ENCODE measurements around the gene RTL1. TPM values are rescaled to one million over a fixed set of nuclear protein-coding genes. Genes with fewer than 3 reads are reported as not detected.

The RTL1 gene
- total RNA-seq, 1 experiment from 2014 or later: not detected

DNA sequence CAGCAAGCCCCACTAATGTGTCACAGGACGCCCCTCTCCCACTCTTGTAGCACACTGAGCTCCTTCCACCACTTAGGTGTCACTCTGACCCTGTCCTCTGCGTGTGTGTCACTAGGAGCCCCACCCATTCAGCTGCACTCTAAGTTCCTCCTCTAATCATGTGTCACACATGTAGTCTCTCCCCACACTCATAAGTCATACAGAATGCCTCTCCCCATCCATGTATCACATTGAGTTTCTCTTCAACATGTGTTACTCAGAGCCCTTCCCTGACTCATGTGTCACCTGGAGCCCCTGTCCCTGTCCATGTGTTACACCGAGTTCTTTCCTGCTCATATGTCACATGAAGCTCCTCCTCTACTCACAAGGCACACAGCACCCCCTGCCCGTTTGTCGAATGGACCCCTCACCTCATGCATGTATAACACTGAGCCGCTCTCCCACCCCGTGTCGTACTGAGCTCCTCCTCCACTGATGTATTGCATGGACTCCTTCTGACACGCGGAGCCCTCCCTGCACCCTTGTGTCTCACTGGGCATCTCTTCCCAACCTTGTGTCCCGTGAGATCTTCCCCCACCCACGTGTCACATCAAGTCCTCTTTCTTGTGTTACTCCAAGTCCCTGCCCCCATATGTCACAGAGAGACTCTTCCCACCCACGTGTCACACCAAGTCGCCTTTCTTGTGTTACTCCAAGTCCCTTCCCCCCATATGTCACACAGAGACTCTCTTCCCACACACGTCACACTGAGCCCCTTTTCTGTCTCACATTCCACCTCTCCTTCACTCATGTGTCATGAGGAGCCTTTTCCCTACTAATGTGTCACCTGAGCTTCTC lies 31.0 kb downstream of the RTL1 start:
- no peaks in the 10 kb centered on the region for H3K9me3 ChIP-seq (replicated peaks)
- no peaks in the 10 kb centered on the region for H3K4me1 ChIP-seq (replicated peaks)
- no peak for DNase-seq (ENCODE audit: low read depth in 1 of 2, low spot score in 2 of 2)
- no peak overlapping the region for H3K4me3 ChIP-seq
- no peaks in the 10 kb centered on the region for H3K27me3 ChIP-seq (replicated peaks)
- no peak overlapping the region for H3K27ac ChIP-seq
- peaks cover 13% of the 10 kb centered on the region for H3K36me3 ChIP-seq

DNA sequence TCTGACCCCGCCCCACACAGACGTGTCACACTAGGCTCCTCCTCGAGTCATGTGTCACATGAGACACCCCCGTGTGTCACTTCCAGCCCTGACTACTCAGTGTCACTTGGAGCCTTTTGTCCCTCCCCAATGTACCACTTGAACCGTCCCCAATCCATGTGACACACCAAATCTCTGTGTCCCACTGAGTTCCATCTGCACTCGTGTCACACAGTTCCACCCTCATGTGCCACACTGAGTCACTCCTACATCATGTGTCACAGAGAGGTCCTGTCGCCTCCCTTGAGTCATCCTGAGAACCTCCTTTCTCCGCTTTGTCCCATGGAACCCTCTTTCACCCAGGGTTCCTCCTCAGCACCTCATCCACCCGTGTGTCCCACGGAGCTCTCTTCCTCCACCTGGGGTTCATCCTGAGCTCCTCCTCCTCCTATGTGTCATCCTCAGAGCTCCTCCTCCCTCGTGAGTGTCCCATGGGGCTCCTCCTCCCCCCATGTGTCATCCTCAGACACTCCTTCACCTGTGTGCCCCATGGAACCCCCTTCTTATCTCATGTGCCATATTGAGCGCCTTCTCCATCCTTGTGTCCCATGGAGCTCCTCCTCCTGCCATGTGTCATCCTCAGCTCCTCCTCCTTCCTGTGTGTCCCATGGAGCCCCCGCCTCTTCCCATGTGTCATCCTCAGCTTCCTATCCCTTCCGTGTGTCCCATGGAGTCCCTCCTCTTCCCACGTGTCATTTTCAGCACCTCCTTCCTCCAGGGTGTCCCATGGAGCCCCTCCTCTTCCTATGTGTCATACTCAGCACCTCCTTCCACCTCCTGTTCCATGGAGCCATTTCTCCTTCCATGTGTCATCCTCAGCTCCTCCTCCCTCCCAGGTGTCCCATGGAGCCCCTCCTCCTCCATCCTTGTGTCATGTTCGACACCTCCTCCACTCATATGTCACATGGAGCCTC lies 32.0 kb downstream of the RTL1 start:
- Histone ChIP-seq H3K27ac (no peak overlapping the region), H3K27me3 (replicated peaks) (no peaks in the 10 kb centered on the region), H3K36me3 (peaks cover 13% of the 10 kb centered on the region), H3K9me3 (replicated peaks) (no peaks in the 10 kb centered on the region), H3K4me1 (replicated peaks) (no peaks in the 10 kb centered on the region), H3K4me3 (no peak overlapping the region)
- peak in 1 of 2 experiments; percentile 28 for DNase-seq (ENCODE audit: low read depth in 1 of 2, low spot score in 2 of 2)

DNA sequence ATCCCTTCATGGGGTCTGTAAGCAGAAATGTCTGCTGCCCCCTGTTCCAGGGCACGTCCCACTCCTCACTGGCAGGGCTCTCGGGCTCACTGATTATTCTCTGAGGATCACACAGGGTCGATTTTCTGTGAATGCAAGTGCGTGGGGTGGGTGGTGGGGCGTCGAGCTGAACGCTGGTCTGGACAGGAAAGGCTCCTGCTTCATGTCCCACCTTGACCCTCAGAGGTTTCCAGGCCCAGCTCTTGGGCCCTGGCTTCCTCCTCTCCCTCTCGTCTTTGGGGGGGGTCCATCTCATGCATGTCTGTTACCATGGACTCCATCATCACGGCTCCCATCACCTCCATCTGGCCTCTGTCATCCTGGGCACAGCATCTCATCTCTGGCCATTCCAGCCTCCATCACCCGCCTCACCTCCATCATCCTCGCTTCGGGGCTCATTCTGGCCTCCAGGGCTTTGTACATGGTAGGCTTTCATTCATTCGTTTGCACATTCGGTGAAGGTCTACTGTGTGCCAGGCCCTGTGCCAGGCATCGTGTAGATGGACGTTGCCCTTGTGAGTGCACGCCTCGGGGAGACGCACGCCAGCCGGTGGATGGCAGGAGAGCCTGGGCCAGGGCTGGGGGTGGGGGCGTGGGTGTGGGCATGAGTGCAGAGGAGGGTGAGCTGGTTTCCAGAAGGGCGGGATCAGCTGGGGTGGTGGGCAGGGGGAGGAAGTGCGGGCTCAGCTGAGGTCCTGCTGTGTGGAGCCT lies 34.7 kb downstream of the RTL1 start:
- Histone ChIP-seq H3K9me3 (replicated peaks) (no peaks in the 10 kb centered on the region), H3K27me3 (replicated peaks) (no peaks in the 10 kb centered on the region), H3K4me1 (replicated peaks) (no peaks in the 10 kb centered on the region), H3K36me3 (peaks cover 17% of the 10 kb centered on the region), H3K4me3 (no peak overlapping the region), H3K27ac (no peak overlapping the region)
- no peak for DNase-seq (ENCODE audit: low read depth in 1 of 2, low spot score in 2 of 2)

DNA sequence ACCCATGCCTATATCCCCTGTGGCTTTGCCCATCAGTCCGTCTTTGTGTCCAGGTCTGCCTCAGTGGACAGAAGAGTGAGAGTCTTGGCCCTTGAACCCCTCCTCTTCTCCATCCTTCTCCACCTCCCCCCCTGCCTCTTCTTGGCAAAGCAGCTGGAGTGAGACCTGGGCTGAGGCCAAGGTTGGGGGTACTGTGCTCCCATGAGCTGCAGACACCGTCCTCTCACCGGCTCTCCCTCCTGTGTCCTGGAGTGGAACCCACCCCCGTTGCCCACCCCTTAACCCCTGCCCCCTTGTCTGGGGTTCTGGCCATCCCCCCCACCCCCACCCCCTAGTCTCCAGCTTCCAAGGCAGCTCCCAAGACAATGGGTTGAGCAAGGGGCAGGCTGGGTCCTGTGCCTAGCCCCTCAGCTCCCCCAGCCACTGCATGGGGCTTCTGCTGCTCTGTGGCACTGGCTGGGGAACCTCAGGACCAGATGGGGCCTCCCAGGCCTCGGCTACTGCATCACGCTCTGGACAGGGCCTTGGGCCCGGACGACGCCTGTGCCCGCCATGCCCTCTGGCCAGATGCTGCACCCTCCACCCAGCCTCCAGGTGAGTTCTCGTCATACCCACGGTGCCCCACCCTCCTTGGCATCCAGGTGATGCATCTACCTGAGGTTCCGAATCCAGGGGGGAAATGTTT lies 35.7 kb downstream of the RTL1 start:
- no peaks in the 10 kb centered on the region for H3K9me3 ChIP-seq (replicated peaks)
- no peaks in the 10 kb centered on the region for H3K27me3 ChIP-seq (replicated peaks)
- peaks cover 18% of the 10 kb centered on the region for H3K36me3 ChIP-seq
- no peak overlapping the region for H3K27ac ChIP-seq
- no peak for DNase-seq (ENCODE audit: low read depth in 1 of 2, low spot score in 2 of 2)
- H3K4me3 ChIP-seq: no peak overlapping the region
- H3K4me1 ChIP-seq (replicated peaks): no peaks in the 10 kb centered on the region

DNA sequence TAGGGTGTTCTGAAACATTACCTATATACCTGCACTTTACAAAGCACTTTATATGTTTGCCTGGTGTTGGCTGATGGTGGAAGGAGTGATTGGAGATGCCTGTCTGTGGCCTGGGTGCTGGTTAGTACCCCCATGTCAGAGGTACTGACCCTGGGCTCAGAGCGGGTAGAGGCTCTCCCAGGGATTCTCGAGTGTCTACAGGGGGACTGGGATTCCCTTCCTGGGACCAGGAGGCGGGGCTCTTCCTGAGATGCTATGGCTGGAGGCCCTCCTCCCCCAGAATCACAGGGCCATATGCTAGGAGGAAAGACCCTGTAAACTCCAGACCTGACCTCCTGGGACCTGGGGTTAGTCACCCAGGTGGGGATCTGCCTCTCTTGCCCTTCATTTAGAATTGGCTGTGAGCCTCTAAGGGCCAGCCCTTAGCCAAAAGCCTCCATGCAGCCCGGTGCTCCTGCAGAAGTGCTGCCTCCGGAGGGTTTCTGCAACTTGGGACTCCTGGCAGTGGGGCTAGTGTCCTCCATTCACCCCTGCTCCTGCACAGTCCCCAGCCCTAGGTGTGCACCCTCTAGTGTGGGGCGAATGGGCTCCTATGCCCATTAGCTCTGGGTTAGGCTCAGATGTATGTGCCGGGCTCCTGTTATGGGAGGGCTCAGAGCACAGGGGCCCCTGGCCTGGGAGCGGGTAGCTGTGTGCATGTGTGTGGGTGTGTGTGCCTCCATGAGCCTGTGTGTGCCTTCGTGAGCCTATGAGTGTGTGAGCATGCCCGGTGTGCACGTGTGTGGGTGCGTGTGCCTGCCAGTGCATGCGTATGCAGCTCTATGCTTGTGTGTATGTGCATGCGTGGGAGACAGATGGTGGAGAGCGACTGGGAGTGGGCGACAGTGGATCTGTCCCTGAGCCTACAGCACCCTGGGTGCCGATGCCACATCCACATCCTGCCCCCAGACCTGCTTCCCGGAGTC lies 36.6 kb downstream of the RTL1 start:
- no peak for DNase-seq (ENCODE audit: low read depth in 1 of 2, low spot score in 2 of 2)
- H3K27me3 ChIP-seq (replicated peaks): no peaks in the 10 kb centered on the region
- H3K36me3 ChIP-seq: peaks cover 26% of the 10 kb centered on the region
- no peak overlapping the region for H3K4me3 ChIP-seq
- no peak overlapping the region for H3K27ac ChIP-seq
- H3K9me3 ChIP-seq (replicated peaks): no peaks in the 10 kb centered on the region
- H3K4me1 ChIP-seq (replicated peaks): no peaks in the 10 kb centered on the region

GRCh38 chr14:100865682-100866591 lies 37.6 kb downstream of the RTL1 start:
- no peaks in the 10 kb centered on the region for H3K9me3 ChIP-seq (replicated peaks)
- H3K36me3 ChIP-seq: peaks cover 28% of the 10 kb centered on the region
- no peak overlapping the region for H3K4me3 ChIP-seq
- no peaks in the 10 kb centered on the region for H3K27me3 ChIP-seq (replicated peaks)
- DNase-seq (ENCODE audit: low read depth in 1 of 2, low spot score in 2 of 2): no peak
- H3K4me1 ChIP-seq (replicated peaks): no peaks in the 10 kb centered on the region
- no peak overlapping the region for H3K27ac ChIP-seq

DNA sequence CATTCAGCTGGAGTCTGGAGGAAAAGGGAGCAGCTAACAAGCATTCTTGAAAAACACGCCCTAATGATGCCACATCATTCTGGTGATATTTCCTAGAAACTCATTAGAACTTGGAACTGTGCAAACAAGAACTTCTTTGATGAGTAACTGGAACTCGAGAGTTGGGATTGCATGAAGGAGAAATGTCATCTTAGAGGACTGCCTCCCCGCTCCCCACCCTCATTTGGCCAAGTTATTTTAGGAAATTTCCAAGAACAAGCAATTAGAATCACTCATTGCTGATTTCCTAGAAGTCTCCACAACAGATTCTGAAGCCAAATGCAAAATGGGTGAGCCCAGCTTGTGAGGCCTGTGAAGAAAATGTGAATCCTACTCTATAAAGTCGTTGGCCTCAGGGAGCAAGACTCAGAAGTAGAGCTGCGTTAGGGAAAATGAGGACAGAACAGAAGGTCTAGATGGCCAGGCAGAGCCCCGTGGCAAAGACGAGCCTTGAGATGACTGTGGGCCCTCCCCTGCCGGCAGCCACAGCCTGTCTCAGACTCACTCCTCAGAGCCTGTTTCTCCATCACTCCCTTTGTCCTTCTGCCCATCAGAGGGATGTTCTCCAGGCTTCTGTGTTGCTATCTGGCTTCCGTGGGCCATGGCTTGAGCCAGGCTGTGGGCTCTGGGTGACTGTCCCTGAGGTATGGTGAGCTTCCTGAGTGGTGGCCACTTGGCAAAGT lies 38.4 kb downstream of the RTL1 start:
- no peak for DNase-seq (ENCODE audit: low read depth in 1 of 2, low spot score in 2 of 2)
- Histone ChIP-seq H3K27me3 (replicated peaks) (no peaks in the 10 kb centered on the region), H3K27ac (no peak overlapping the region), H3K9me3 (replicated peaks) (no peaks in the 10 kb centered on the region), H3K36me3 (peaks cover 31% of the 10 kb centered on the region), H3K4me1 (replicated peaks) (no peaks in the 10 kb centered on the region), H3K4me3 (no peak overlapping the region)

DNA sequence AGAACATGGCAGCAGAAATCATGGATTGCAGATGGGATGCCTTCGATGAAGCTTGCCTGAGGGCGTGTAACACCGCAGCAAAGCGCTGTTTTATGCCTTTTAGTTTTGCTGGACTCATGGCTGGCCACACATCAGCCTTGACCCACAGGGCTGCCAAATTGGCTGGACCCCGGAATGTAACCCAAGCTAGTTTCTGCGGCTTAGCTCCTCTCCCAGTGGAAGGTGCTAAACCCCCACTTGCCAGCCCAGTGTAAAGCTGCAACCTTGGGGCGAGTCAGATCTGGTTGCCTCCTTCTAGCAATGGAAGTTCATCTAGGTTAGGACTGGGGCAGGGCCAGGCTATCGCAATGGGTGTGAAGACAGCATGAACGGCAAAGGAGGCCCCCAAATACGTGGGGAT lies 39.3 kb downstream of the RTL1 start:
- Histone ChIP-seq H3K36me3 (peaks cover 31% of the 10 kb centered on the region), H3K27ac (no peak overlapping the region), H3K27me3 (replicated peaks) (no peaks in the 10 kb centered on the region), H3K9me3 (replicated peaks) (no peaks in the 10 kb centered on the region), H3K4me1 (replicated peaks) (no peaks in the 10 kb centered on the region), H3K4me3 (no peak overlapping the region)
- DNase-seq (ENCODE audit: low read depth in 1 of 2, low spot score in 2 of 2): no peak

DNA sequence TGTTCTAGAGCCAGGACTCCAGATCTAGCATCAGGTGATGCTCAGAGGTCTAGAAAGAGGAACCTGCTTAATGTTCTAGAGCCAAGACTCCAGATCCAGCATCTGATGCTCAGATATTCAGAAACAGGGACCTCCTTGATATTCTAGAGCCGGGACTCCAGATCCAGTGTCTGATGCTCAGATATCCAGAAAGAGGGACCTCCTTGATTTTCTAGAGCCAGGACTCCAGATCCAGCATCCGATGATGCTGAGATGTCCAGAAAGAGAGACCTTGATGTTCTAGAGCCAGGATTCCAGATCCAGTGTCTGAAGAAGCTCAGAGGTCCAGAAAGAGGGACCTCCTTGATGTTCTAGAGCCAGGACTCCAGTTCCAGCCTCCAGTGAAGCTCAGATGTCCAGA lies 40.7 kb downstream of the RTL1 start:
- no peaks in the 10 kb centered on the region for H3K4me1 ChIP-seq (replicated peaks)
- DNase-seq (ENCODE audit: low read depth in 1 of 2, low spot score in 2 of 2): no peak
- no peaks in the 10 kb centered on the region for H3K27me3 ChIP-seq (replicated peaks)
- H3K36me3 ChIP-seq: peaks cover 31% of the 10 kb centered on the region
- H3K4me3 ChIP-seq: no peak overlapping the region
- H3K27ac ChIP-seq: no peak overlapping the region
- H3K9me3 ChIP-seq (replicated peaks): no peaks in the 10 kb centered on the region

DNA sequence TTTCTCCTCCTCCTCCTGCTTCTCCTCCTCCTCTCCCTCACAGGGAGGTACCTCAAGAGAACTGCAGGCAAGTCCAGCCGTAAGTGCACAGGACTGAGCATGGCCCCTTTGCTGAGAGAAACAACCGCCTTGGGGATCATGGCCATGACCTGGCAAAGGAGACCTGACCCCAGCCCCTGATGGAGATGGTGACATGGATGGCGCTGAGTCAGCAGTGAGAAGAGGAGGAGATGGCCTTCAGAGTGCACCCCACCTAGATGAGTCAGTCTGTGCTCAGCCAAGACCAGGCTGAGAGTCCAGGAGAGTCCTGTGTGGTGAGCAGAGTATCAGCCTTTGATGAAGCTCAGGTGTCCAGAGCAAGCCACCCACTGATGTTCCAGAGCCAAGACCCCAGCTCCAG lies 41.2 kb downstream of the RTL1 start:
- H3K27me3 ChIP-seq (replicated peaks): no peaks in the 10 kb centered on the region
- no peak for DNase-seq (ENCODE audit: low read depth in 1 of 2, low spot score in 2 of 2)
- H3K27ac ChIP-seq: no peak overlapping the region
- H3K9me3 ChIP-seq (replicated peaks): no peaks in the 10 kb centered on the region
- peaks cover 31% of the 10 kb centered on the region for H3K36me3 ChIP-seq
- no peak overlapping the region for H3K4me3 ChIP-seq
- H3K4me1 ChIP-seq (replicated peaks): no peaks in the 10 kb centered on the region

- Histone ChIP-seq H3K4me3 (no peak overlapping the region), H3K36me3 (peaks cover 31% of the 10 kb centered on the region), H3K4me1 (replicated peaks) (no peaks in the 10 kb centered on the region), H3K9me3 (replicated peaks) (no peaks in the 10 kb centered on the region), H3K27ac (no peak overlapping the region), H3K27me3 (replicated peaks) (no peaks in the 10 kb centered on the region)
- no peak for DNase-seq (ENCODE audit: low read depth in 1 of 2, low spot score in 2 of 2)
Observed at GRCh38 chr14:100861937-100862247, 41.6 kb downstream of the RTL1 start.

Data from SJSA1 (cell line).